Kidney epithelial cell (primary cell): ENCODE results near the gene MFAP3. TPM values are rescaled to one million over a fixed set of nuclear protein-coding genes. Genes with fewer than 3 reads are reported as not detected.

Experiments
- DNase-seq: peaks from one replicate; pipeline ENCODE4 v3.0.0-alpha.2; 2010; ENCODE audit warnings: low read depth
- H3K27me3 ChIP-seq: 2 replicates; pipeline ENCODE4 v1.6.0; 2011; ENCODE audit warnings: low read length; ENCODE audit not compliant: control insufficient read depth, insufficient read depth
- H3K36me3 ChIP-seq: 2 replicates; pipeline ENCODE4 v1.5.1; 2011; ENCODE audit warnings: low read length; ENCODE audit not compliant: control insufficient read depth, insufficient read depth
- H3K4me3 ChIP-seq: 2 replicates; pipeline ENCODE4 v1.5.1; 2011; ENCODE audit warnings: low read depth, mild to moderate bottlenecking, control low read depth, low read length
- CTCF ChIP-seq: IDR thresholded peaks from 2 replicates; pipeline ENCODE4 v1.5.1; 2011; ENCODE audit warnings: mild to moderate bottlenecking, moderate library complexity, low read length, control low read depth, inconsistent platforms; ENCODE audit not compliant: insufficient read depth, poor library complexity, severe bottlenecking
- total RNA-seq: library from RNA; depleted of rRNA; stranded (reverse); fragments of >200 nt; gene quantifications from 2 replicates; pipeline ENCODE4 v1.2.3, GENCODE V29; 2015

MFAP3 gene
- total RNA-seq, 1 donor from 2014 or later = 51.0 TPM

- TF ChIP-seq CTCF = no peak
- no peaks in the 10 kb centered on the region for H3K27me3 ChIP-seq
- H3K36me3 ChIP-seq = no peaks in the 10 kb centered on the region
- DNase-seq = no peak
- H3K4me3 ChIP-seq = no peak overlapping the region
Measured at GRCh38 chr5:154077696-154078095, 38.9 kb downstream of the MFAP3 start.

- DNase-seq = no peak
- Histone ChIP-seq H3K27me3 (no peaks in the 10 kb centered on the region), H3K4me3 (no peak overlapping the region), H3K36me3 (no peaks in the 10 kb centered on the region)
- no peak for TF ChIP-seq CTCF
Measured at GRCh38 chr5:154078272-154078671, 39.5 kb downstream of the MFAP3 start.

- Histone ChIP-seq H3K27me3 (no peaks in the 10 kb centered on the region), H3K4me3 (no peak overlapping the region), H3K36me3 (no peaks in the 10 kb centered on the region)
- TF ChIP-seq CTCF = no peak
- no peak for DNase-seq
Measured at GRCh38 chr5:154081246-154081645, 42.5 kb downstream of the MFAP3 start.

- no peaks in the 10 kb centered on the region for H3K27me3 ChIP-seq
- H3K4me3 ChIP-seq = no peak overlapping the region
- no peak for TF ChIP-seq CTCF
- no peaks in the 10 kb centered on the region for H3K36me3 ChIP-seq
- DNase-seq = no peak
Measured at GRCh38 chr5:154084062-154084639, 45.4 kb downstream of the MFAP3 start.

GRCh38 chr5:154086146-154086545 lies 47.4 kb downstream of the MFAP3 start:
- Histone ChIP-seq H3K27me3 (no peaks in the 10 kb centered on the region), H3K36me3 (no peaks in the 10 kb centered on the region), H3K4me3 (no peak overlapping the region)
- no peak for DNase-seq
- TF ChIP-seq CTCF = no peak

GRCh38 chr5:154086641-154087040 lies 47.9 kb downstream of the MFAP3 start:
- H3K36me3 ChIP-seq = no peaks in the 10 kb centered on the region
- H3K27me3 ChIP-seq = peaks cover 2% of the 10 kb centered on the region
- H3K4me3 ChIP-seq = no peak overlapping the region
- DNase-seq = no peak
- TF ChIP-seq CTCF = no peak
